Mesodermal cell (in vitro differentiated cells): ENCODE results near the gene ADPRM. TPM values are rescaled to one million over a fixed set of nuclear protein-coding genes. Genes with fewer than 3 reads are reported as not detected.

Source experiments
- H3K27ac ChIP-seq: 2 replicates; pipeline ENCODE4 v1.7.0; 2013; ENCODE audit warnings: mild to moderate bottlenecking, low read depth, low read length, moderate library complexity; ENCODE audit not compliant: severe bottlenecking
- H3K36me3 ChIP-seq: 2 replicates; pipeline ENCODE4 v1.7.1; 2013; ENCODE audit warnings: mild to moderate bottlenecking, low read length, moderate library complexity; ENCODE audit not compliant: control insufficient read depth, insufficient read depth
- H3K4me1 ChIP-seq: one replicate; pipeline ENCODE4 v1.7.1; 2013; ENCODE audit warnings: mild to moderate bottlenecking, low read length; ENCODE audit not compliant: insufficient read depth, control insufficient read depth, poor library complexity, severe bottlenecking
- H3K4me3 ChIP-seq: 2 replicates; pipeline ENCODE4 v1.7.0; 2013; ENCODE audit warnings: low read length, control low read depth, mild to moderate bottlenecking; ENCODE audit not compliant: insufficient read depth, poor library complexity, severe bottlenecking; ENCODE audit errors: extremely low read depth
- H3K9me3 ChIP-seq: 2 replicates; pipeline ENCODE4 v1.7.1; 2013; ENCODE audit warnings: mild to moderate bottlenecking, low read length, moderate library complexity; ENCODE audit not compliant: control insufficient read depth
- WGBS, 2 experiments: methylation state at CpG; one replicate each; pipeline ENCODE4 v1.1.5; 2013; ENCODE audit warnings: missing lambda C conversion rate in 2 of 2; ENCODE audit not compliant: insufficient coverage in 2 of 2; 5-methylcytosine and 5-hydroxymethylcytosine counted together
- polyA plus RNA-seq, 2 experiments: library from polyadenylated mRNA; stranded (reverse); fragments of 50-300 nt; gene quantifications; one replicate each; pipeline ENCODE4 v1.2.3, GENCODE V29; 2013

The ADPRM gene, protein sequence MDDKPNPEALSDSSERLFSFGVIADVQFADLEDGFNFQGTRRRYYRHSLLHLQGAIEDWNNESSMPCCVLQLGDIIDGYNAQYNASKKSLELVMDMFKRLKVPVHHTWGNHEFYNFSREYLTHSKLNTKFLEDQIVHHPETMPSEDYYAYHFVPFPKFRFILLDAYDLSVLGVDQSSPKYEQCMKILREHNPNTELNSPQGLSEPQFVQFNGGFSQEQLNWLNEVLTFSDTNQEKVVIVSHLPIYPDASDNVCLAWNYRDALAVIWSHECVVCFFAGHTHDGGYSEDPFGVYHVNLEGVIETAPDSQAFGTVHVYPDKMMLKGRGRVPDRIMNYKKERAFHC
- 10.3 TPM for polyA plus RNA-seq (2013, experiment 1 of 2)
- 12.4 TPM for polyA plus RNA-seq (2013, experiment 2 of 2)

- WGBS, 2 experiments: 0% methylated on average over 68 to 76 of the region's 84 CpGs
- Histone ChIP-seq H3K9me3 (no peaks in the 10 kb centered on the region), H3K27ac (peak within 1 kb of the TSS; percentile 94), H3K4me1 (peaks cover 9% of the 10 kb centered on the region), H3K36me3 (peaks cover 28% of the 10 kb centered on the region), H3K4me3 (peak within 1 kb of the TSS; percentile 88)
Observed at GRCh38 chr17:10697092-10698081, at the start of gene ADPRM, which contains the start of gene SCO1. ADPRM (plus strand) TSS chr17:10697594; CDS start chr17:10704927, 7,333 bp downstream. SCO1 (minus strand) TSS chr17:10697533; CDS start chr17:10697507, 26 bp downstream.

GRCh38 chr17:10648381-10648780, 49.0 kb upstream of the ADPRM start:
- Histone ChIP-seq H3K4me1 (no peaks in the 10 kb centered on the region), H3K4me3 (no peak overlapping the region), H3K36me3 (no peaks in the 10 kb centered on the region), H3K27ac (no peak overlapping the region), H3K9me3 (no peaks in the 10 kb centered on the region)
- WGBS, 2 experiments: 85 to 100% methylated on average over 2 to 4 of the region's 5 CpGs

- H3K4me1 ChIP-seq: no peaks in the 10 kb centered on the region
- H3K9me3 ChIP-seq: no peaks in the 10 kb centered on the region
- H3K4me3 ChIP-seq: no peak overlapping the region
- WGBS, 2 experiments: 85 to 90% methylated on average over 2 to 3 of the region's 3 CpGs
- no peaks in the 10 kb centered on the region for H3K36me3 ChIP-seq
- H3K27ac ChIP-seq: no peak overlapping the region
Observed at GRCh38 chr17:10648956-10649355, 48.4 kb upstream of the ADPRM start.

- Histone ChIP-seq H3K9me3 (no peaks in the 10 kb centered on the region), H3K36me3 (no peaks in the 10 kb centered on the region), H3K4me1 (no peaks in the 10 kb centered on the region), H3K4me3 (no peak overlapping the region), H3K27ac (no peak overlapping the region)
- 88 to 92% methylated on average over 1 to 2 of the region's 5 CpGs for WGBS, 2 experiments
Observed at GRCh38 chr17:10649602-10650001, 47.8 kb upstream of the ADPRM start.

- H3K36me3 ChIP-seq: no peaks in the 10 kb centered on the region
- no peak overlapping the region for H3K27ac ChIP-seq
- no peak overlapping the region for H3K4me3 ChIP-seq
- 64 to 67% methylated on average over 6 of the region's 9 CpGs for WGBS, 2 experiments
- no peaks in the 10 kb centered on the region for H3K9me3 ChIP-seq
- H3K4me1 ChIP-seq: no peaks in the 10 kb centered on the region
Observed at GRCh38 chr17:10651927-10652326, 45.5 kb upstream of the ADPRM start.

GRCh38 chr17:10652984-10653659, 44.3 kb upstream of the ADPRM start:
- no peaks in the 10 kb centered on the region for H3K9me3 ChIP-seq
- no peak overlapping the region for H3K27ac ChIP-seq
- 88 to 94% methylated on average over 6 to 7 of the region's 11 CpGs for WGBS, 2 experiments
- no peaks in the 10 kb centered on the region for H3K4me1 ChIP-seq
- no peaks in the 10 kb centered on the region for H3K36me3 ChIP-seq
- no peak overlapping the region for H3K4me3 ChIP-seq

GRCh38 chr17:10653987-10654386, 43.4 kb upstream of the ADPRM start:
- Histone ChIP-seq H3K27ac (no peak overlapping the region), H3K4me1 (no peaks in the 10 kb centered on the region), H3K36me3 (no peaks in the 10 kb centered on the region), H3K9me3 (no peaks in the 10 kb centered on the region), H3K4me3 (no peak overlapping the region)
- 86 to 98% methylated on average over 5 of the region's 5 CpGs for WGBS, 2 experiments

DNA sequence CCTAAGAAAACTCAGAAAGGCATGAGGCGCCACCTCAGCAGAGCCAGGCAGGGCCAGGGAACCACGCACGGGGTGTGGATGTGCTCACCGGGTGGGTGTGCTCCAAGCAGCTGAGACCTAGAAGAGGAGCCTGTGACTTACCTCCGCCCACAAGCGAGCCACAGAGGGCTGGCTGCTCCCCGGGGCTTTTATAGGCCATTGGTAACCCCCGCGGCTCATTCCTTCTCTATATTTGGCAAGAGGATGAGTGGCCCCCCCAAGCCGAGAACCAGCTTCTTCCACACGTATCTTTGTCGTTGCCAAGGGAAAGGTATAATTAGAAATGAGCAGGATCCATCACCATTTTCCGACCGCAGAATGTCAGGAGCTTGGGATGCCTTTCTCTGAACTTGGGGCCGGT, 40.2 kb upstream of the ADPRM start, which contains the start of gene MYH3:
TSS of gene MYH3 (minus strand) at position 162 of the 400 bp plus-strand sequence. CDS start 2,245 bp downstream, outside the sequence.
- Histone ChIP-seq H3K4me3 (no peak within 1 kb of the TSS), H3K9me3 (no peaks in the 10 kb centered on the region), H3K27ac (no peak within 1 kb of the TSS), H3K4me1 (no peaks in the 10 kb centered on the region), H3K36me3 (no peaks in the 10 kb centered on the region)
- 85 to 86% methylated on average over 9 to 15 of the region's 15 CpGs for WGBS, 2 experiments

GRCh38 chr17:10657879-10658278, 39.5 kb upstream of the ADPRM start:
- Histone ChIP-seq H3K4me3 (no peak overlapping the region), H3K9me3 (no peaks in the 10 kb centered on the region), H3K27ac (no peak overlapping the region), H3K36me3 (no peaks in the 10 kb centered on the region), H3K4me1 (no peaks in the 10 kb centered on the region)
- WGBS, 2 experiments: 81 to 94% methylated on average over 9 to 10 of the region's 10 CpGs

- H3K36me3 ChIP-seq: no peaks in the 10 kb centered on the region
- 89 to 92% methylated on average over 10 of the region's 10 CpGs for WGBS, 2 experiments
- H3K9me3 ChIP-seq: no peaks in the 10 kb centered on the region
- no peak overlapping the region for H3K4me3 ChIP-seq
- no peak overlapping the region for H3K27ac ChIP-seq
- H3K4me1 ChIP-seq: no peaks in the 10 kb centered on the region
Observed at GRCh38 chr17:10661437-10661836, 36.0 kb upstream of the ADPRM start.
